Stimulated activated CD4-positive, alpha-beta T cell treated with anti-CD3 and anti-CD28 coated beads, Interleukin-12 subunit alpha, Interleukin-12 subunit beta, amount 100 ng/mL, for 24 hours (primary cell): ENCODE data around the gene LIPC.
A peak's percentile ranks its signal among the peaks of the same experiment; 100 is the strongest.

Experiments
- DNase-seq, 2 experiments: peaks; one replicate each; pipeline ENCODE4 v3.0.0-alpha.2; 2020; ENCODE audit warnings: low read depth in 2 of 2

Gene LIPC

GRCh38 chr15:58458076-58458475 is 26.3 kb downstream of the LIPC start:
- DNase-seq, result no peak

DNA sequence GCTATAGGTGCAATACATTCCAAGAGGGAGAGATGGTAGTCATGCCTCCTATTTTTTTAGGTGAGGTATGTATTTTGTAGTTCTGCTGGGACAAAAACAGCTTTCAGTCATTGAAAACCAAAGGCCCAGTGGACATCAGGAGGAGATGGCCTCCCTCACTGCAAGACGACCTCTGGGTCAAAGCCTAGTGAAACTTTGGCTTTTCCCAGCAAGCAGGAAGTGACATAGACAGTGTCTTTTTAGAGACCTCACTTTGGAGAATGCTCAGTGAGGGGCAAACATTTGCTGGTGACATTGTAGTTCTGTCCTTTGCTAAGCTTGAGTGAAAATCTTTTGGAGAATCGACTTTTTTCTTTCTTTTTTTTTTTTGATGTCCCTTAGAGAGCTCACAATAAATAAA is 27.3 kb downstream of the LIPC start:
- no peak for DNase-seq

- no peak for DNase-seq
Measured at GRCh38 chr15:58459560-58459959, 27.8 kb downstream of the LIPC start.

DNA sequence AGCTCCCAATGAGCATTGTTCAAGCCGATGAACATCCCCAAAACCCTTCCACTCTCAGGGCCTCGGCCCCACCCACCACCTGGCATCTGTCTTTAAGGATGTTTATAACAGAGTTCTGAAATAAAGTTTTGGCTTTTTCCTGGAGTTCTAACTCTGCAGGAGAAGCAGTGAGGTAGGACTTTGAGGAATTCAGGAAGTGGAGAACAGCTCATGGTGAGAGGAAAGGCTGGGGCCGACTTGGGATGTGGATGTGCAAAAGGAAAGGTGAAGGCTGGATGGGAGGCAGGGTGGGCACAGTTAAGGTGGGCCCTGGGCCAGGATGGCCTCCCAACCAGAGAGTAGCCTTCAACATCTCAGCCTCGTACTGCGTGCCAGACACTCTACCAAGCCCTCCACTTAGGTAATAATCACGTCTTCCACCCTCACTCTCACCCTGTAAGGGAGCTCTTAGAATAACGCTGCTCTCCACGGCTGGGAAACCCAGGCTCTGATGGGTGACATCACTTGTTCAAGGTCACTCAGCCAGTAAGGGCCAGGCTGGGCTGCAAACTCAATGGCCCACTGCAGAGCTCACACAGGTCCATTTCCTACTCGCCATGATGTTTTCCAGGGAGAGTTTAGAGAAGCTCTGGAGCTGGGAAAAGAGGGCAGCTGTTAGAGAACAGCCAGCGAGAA is 28.5 kb downstream of the LIPC start:
- DNase-seq, result no peak

GRCh38 chr15:58460872-58461271 is 29.1 kb downstream of the LIPC start:
- DNase-seq, result no peak

GRCh38 chr15:58462547-58462946 is 30.8 kb downstream of the LIPC start:
- DNase-seq, result no peak

GRCh38 chr15:58462973-58463663 is 31.3 kb downstream of the LIPC start:
- DNase-seq, result no peak

GRCh38 chr15:58463815-58464650 is 32.2 kb downstream of the LIPC start:
- no peak for DNase-seq

DNA sequence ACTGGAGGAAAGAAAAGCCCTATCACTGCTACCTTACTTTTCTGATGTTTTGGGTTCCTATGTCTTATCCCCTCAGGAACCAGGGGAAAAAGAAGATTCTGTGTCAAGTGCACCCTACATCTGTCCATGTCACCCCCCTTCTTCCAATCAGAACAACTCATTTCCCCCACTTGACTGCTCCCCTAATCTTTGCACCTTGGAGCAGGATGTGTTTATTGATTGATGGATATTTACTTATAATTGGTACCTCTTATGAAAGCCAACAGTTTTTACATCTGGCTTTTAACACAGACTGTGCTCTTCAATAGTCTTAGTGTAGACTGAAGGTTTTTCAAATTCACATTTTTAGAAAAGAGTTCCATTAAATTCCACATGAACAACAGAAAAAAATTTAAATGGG is 33.3 kb downstream of the LIPC start:
- DNase-seq, result no peak

DNA sequence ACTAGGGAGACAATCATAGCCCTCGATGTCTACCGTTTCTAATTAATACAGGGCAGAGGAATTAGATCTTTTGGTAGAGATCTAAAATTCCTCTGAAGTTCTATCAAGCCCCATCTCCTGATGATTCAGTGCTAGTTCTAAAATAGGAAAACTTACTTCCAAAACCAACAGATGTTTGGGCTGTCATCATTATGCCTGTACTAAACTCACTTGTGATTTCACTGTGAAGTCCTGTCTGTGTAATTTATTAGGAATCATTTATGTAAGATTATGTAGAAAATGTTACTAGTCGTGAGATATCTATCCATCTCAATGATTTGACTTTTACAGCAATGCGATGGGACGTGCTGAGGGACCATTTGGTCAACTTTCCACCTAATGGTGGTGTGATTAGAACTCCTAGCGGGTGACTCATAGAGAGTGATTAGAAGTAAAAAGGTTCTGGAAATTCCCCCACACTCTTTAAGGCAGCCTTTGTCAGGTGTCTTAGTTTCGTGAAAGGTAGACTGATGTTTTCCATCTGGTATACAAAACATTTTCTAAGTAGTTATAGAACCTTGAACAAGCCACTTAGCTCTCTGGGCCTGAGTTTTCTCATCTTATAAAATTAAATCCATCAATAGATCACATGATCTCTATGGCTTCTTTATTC is 34.2 kb downstream of the LIPC start:
- DNase-seq, result no peak

- DNase-seq, result no peak
Measured at GRCh38 chr15:58466566-58466965, 34.8 kb downstream of the LIPC start.

DNA sequence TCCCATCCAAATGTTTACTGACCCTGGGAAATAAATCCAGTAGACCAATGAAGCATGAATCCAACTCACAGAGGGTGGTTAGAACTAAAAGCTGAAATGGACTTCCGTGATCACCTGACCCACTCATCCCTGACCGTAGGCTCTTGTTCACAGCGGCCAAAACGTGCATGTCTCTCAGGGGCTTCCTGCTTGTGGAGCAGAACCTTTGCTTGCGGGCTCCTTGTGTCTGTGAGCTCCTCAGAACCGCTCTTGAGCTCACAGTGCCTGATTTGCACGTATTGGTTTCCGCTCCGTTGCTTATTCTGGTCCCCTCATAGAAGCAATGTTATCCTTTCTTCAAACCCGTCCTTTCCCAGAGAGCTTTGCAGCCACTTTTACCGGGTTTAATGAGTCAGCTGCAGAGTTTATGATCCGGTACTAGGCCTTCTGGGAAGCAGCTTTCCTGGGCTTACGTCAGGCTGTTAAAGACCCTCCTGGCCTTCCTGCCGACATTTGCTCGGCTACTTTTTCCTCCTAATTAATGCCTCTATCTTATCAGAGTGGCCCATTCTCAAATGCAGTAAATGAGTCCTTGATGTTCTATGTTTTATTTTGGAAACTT is 35.4 kb downstream of the LIPC start:
- DNase-seq, result no peak

DNA sequence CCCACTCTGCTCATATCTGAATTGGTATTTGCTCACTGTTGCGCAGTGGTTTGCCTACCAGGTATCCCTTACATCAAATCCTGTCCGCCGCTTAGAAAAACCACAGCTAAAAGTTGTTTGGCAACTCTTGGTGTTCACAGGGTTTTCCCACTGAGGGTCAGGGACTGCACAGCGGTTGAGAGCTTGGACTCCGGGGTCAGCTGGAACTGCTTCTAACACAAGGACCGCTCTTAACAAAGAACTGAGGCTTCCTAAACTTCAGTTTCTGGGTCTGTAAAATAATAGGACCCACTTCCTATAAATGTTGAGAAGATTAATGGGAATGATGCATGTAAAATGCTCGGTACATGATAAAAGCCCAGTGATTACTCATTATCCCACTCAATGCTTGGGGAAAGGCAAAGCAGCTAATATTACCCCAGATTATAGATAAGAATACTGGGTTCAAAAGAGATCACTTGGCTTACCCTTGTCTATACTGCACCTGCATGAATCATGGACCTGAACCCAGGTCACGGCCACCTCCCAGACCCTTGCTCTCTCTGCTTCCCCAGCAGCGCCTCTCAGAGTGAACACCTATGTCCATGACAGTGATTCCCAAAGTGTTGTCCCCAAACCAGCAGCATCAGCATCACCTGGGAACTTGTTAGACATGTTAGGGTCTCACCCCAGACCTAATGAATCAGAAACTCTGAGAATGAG is 36.1 kb downstream of the LIPC start:
- DNase-seq, result no peak

GRCh38 chr15:58469432-58470353 is 37.9 kb downstream of the LIPC start:
- no peak for DNase-seq

GRCh38 chr15:58471348-58471747 is 39.6 kb downstream of the LIPC start:
- no peak for DNase-seq

DNA sequence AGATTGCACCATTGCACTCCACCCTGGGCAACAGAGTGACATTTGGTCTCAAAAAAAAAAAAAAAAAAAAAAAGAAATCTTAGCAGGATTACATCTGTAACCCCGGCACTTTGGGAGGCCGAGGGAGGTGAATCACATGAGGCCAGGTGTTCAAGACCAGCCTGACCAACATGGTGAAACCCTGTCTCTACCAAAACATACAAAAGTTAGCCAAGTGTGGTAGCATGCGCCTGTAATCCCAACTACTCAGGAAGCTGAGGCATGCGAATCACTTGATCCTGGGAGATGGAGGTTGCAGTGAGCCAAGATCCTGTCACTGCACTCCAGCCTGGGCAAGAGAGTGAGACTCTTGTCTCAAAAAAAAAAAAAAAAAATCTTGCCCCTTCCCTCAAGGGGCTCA is 40.4 kb downstream of the LIPC start:
- DNase-seq, result no peak

DNA sequence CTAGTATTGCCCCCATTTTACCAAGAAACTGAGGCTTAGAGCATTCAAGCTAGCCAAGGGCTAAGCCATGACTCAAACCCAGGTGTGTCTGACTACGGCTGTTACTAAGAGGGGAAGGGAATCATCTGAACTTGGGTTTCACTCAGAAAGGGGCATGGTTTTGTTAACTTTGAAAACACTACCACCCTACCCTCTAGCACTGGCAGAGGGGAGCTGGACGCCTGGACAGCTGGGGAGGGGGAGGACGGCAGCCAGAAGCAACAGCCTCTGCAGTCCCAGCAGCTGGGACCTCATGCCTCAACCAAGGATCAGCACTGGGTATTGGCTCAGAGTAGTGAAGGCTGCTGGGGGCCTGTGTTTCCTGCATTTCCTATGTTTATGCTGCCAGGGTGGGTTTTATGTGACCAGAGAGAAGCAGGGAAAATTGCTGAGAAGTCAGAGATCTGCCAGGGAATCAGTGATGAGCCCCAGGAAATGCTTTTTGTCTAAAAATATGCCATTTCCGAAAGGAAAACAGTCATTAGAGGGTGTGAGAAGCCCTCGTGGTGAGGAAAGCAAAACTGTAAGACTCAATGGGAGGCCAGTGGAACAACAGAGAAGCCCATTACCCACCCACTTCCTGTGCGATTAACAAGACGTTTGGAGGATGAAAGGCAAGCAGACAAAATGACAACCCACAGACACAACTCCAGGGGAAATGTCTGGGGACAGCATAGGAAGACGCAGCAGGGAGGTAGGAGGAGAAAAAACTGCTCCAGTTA is 41.2 kb downstream of the LIPC start:
- DNase-seq, result peak in 1 of 2 experiments; percentile 26

- DNase-seq, result no peak
Measured at GRCh38 chr15:58473724-58474123, 41.9 kb downstream of the LIPC start.

DNA sequence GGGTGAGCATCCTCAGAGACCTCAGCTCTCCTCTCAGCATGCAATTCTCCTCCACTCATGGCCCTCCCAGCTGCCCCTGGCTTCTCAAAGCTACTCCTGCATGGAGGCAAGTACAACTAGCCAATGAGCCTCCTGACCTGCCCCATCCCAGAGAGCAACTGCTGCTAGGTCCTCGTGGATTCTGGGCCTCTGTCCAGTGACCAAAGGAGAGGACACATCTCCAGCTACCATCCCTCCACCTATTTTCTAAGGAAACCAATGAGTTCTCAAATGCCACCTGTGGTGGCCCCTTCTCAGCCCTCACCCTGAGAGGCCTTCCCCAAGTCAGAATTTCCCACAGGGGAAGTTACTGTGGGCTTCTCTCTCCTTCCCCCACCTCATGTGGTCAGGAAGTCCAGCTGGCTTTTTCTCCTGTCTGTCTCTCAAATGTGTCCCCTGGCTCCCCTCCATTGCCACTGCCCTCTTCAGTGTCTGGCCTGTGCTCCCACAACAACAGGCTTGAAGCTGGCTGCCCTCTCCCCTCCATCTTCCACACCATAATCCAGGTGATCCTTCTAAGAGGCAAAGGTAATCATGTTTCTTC is 43.0 kb downstream of the LIPC start:
- DNase-seq, result no peak
